Endothelial cell of umbilical vein (primary cell): Measurements from ENCODE around the gene PLXNA4.

Source experiments
- CTCF ChIP-seq, 2 donors: IDR thresholded peaks; 1 replicate in 1 of 2; 2 replicates in 1 of 2; pipeline ENCODE4 v1.5.1; 2011; ENCODE audit warnings: low read length in 2 of 2, mild to moderate bottlenecking in 2 of 2, moderate library complexity in 2 of 2, control low read depth in 1 of 2, inconsistent platforms in 1 of 2, low read depth in 1 of 2; ENCODE audit not compliant: insufficient read depth in 1 of 2; ENCODE audit errors: extremely low read depth in 1 of 2
- EZH2 ChIP-seq: IDR thresholded peaks from 2 replicates; pipeline ENCODE4 v1.6.1; 2012; ENCODE audit warnings: borderline replicate concordance, low read depth, mild to moderate bottlenecking, moderate library complexity, low read length, inconsistent platforms; ENCODE audit not compliant: severe bottlenecking
- FOS ChIP-seq: IDR thresholded peaks from 2 replicates; pipeline ENCODE4 v1.6.1; 2011; ENCODE audit warnings: mild to moderate bottlenecking, low read length, moderate library complexity, borderline replicate concordance; ENCODE audit not compliant: insufficient read depth
- GATA2 ChIP-seq: IDR thresholded peaks from 2 replicates; pipeline ENCODE4 v1.7.0; 2011; ENCODE audit warnings: low read depth, mild to moderate bottlenecking, moderate library complexity, mixed read lengths, low read length; ENCODE audit not compliant: insufficient read length, insufficient read depth
- JUN ChIP-seq: IDR thresholded peaks from 2 replicates; pipeline ENCODE4 v1.6.1; 2011; ENCODE audit warnings: borderline replicate concordance, low read depth; ENCODE audit not compliant: insufficient read length, insufficient read depth
- MYC ChIP-seq: IDR thresholded peaks from one replicate; pipeline ENCODE4 v1.6.1; 2011; ENCODE audit warnings: mild to moderate bottlenecking, low read depth, low read length
- POLR2A ChIP-seq: IDR thresholded peaks from 2 replicates; pipeline ENCODE4 v1.6.1; 2012; ENCODE audit warnings: low read depth, mild to moderate bottlenecking, control low read depth, low read length
- POLR2AphosphoS5 ChIP-seq: IDR thresholded peaks from 2 replicates; pipeline ENCODE4 v1.6.1; 2012; ENCODE audit warnings: low read depth, mild to moderate bottlenecking, control low read depth, low read length, moderate library complexity; ENCODE audit not compliant: insufficient read depth

DNA sequence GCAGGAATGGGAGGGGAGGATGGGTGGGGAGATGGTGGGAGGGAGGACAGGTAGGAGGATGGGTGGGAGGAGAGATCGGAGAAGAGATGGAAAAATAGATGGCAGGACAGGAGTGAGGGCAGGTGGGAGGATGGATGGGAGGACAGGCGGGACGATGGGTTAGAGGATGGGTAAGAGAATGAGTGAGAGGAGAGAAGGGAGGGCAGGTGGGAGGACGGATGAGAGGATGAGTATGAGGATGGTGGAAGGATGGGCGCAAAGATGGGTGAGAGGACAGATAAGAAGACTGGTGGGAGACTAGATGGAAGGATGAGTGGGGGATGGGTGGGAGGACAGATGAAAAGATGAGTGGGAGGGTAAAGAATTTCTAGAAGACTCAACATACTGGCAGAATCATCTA is 438.6 kb downstream of the PLXNA4 start:
- no peak for TF ChIP-seq EZH2
- no peak for TF ChIP-seq CTCF (IDR thresholded peaks at IDR 0.05; ENCODE audit: extremely low read depth in 1 of 2, insufficient read depth in 1 of 2, low read depth in 1 of 2, low read length in 2 of 2)
- TF ChIP-seq JUN: no peak
- no peak for TF ChIP-seq MYC
- no peak for TF ChIP-seq POLR2AphosphoS5
- no peak for TF ChIP-seq POLR2A
- TF ChIP-seq GATA2: no peak
- no peak for TF ChIP-seq FOS
